GM18858 (cell line): ENCODE data around the gene TEX47.

Experiments used
- ATAC-seq: cut with Tn5 transposase; IDR thresholded peaks from one replicate; pipeline ENCODE4 v1.9.1; 2021; ENCODE audit not compliant: unreplicated experiment

TEX47 gene

GRCh38 chr7:88756802-88757201, 38.7 kb downstream of the TEX47 start:
- no peak for ATAC-seq

DNA sequence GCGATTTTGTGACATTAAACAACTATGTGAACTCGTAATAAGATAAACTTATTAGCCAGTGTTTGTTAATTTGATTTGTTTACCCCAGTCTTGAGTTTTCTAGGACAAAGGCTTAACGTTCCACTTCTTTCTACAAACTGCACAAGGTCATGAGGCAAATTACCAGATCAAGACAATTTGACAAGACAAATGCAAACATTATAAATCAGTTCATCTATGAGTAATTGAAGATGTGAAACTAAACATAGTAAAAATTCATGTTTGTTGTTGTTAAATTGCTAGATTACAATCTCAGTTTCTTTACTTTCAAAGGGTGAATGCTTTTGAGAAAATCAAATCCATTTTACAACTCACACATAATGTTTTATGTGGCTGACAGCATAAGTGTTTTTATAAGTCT, 49.4 kb downstream of the TEX47 start:
- no peak for ATAC-seq
